Measurements from ENCODE around the gene SZRD1.

- TF ChIP-seq CTCF (IDR thresholded peaks at IDR 0.05) (no peak), SIN3A (IDR thresholded peaks at IDR 0.05; ENCODE audit: borderline replicate concordance, insufficient read depth, low read depth, low read length) (no peak), POLR2AphosphoS5 (IDR thresholded peaks at IDR 0.05; ENCODE audit: low read depth, low read length) (no peak)
Observed at GRCh38 chr1:16375521-16376340, 8.7 kb downstream of the SZRD1 start.

Data from Panc1 (cell line).